Colonic mucosa (tissue), 4 donors: Measurements from ENCODE around the gene CA10. TPM values are rescaled to one million over a fixed set of nuclear protein-coding genes. Genes with fewer than 3 reads are reported as not detected.

ENCODE experiments used
- DNase-seq: peaks from one replicate; pipeline ENCODE4 v3.0.0-alpha.2; 2020
- H3K27ac ChIP-seq: fragments of 200-600 bp; one replicate; pipeline ENCODE4 v1.8.0; 2021
- H3K27me3 ChIP-seq: fragments of 200-600 bp; one replicate; pipeline ENCODE4 v1.8.0; 2021
- H3K36me3 ChIP-seq: fragments of 200-600 bp; one replicate; pipeline ENCODE4 v1.8.0; 2021
- H3K4me1 ChIP-seq: fragments of 200-600 bp; one replicate; pipeline ENCODE4 v1.8.0; 2021; ENCODE audit warnings: mild to moderate bottlenecking
- H3K4me3 ChIP-seq: fragments of 200-600 bp; one replicate; pipeline ENCODE4 v1.8.0; 2021
- H3K9ac ChIP-seq, 2 donors: one replicate each; pipeline ENCODE4 v1.7.0; 2013; ENCODE audit warnings: control low read depth in 2 of 2, low read depth in 2 of 2, low read length in 2 of 2
- H3K9me3 ChIP-seq: fragments of 200-600 bp; one replicate; pipeline ENCODE4 v1.8.0; 2021
- CTCF ChIP-seq: fragments of 200-600 bp; IDR thresholded peaks from one replicate; pipeline ENCODE4 v1.8.0; 2022; ENCODE audit warnings: antibody characterized with exemption, mild to moderate bottlenecking
- intact Hi-C: fragments of 100-400 bp; cut with DNase I; formaldehyde crosslinking; loops from one replicate; pipeline ENCODE4 v1.14.1; 2022
- total RNA-seq, 2 donors: library from RNA; stranded (reverse); fragmentation: NEBNext Ultra II Directional in 1 of 2; extraction: Animal tissue kit (Norgen Biotek cat#: 25700) in 1 of 2; gene quantifications; one replicate each; pipeline ENCODE4 v1.2.1, GENCODE V29; 2021
- donor health status: healthy.
- donor health status: DM: no; HTN: no; CAD: no.
- donor health status: DM: no; HTN: no; CAD: no.

CA10 gene
- total RNA-seq, 2 donors from 2014 or later, result 0.27 to 0.52 TPM

- H3K9ac ChIP-seq, result no peak overlapping the region
- intact Hi-C loops, result no loop called here
- no peaks in the 10 kb centered on the region for H3K4me1 ChIP-seq
- no peaks in the 10 kb centered on the region for H3K36me3 ChIP-seq
- DNase-seq, result no peak
- H3K4me3 ChIP-seq, result no peak overlapping the region
- H3K27ac ChIP-seq, result no peak overlapping the region
- H3K9me3 ChIP-seq, result no peaks in the 10 kb centered on the region
- TF ChIP-seq CTCF, result no peak
- no peaks in the 10 kb centered on the region for H3K27me3 ChIP-seq
These were observed 489.6 kb downstream of the CA10 start for GRCh38 chr17:51668963-51669246.

GRCh38 chr17:51668155-51668962 lies 490.2 kb downstream of the CA10 start:
- Histone ChIP-seq H3K4me1 (no peaks in the 10 kb centered on the region), H3K4me3 (no peak overlapping the region), H3K27ac (no peak overlapping the region), H3K9ac (no peak overlapping the region), H3K36me3 (no peaks in the 10 kb centered on the region), H3K9me3 (no peaks in the 10 kb centered on the region), H3K27me3 (no peaks in the 10 kb centered on the region)
- no peak for TF ChIP-seq CTCF
- DNase-seq, result no peak
- intact Hi-C loops, result no loop called here

- no peaks in the 10 kb centered on the region for H3K27me3 ChIP-seq
- no peak overlapping the region for H3K27ac ChIP-seq
- H3K36me3 ChIP-seq, result no peaks in the 10 kb centered on the region
- no peak overlapping the region for H3K4me3 ChIP-seq
- no peak for TF ChIP-seq CTCF
- no peaks in the 10 kb centered on the region for H3K9me3 ChIP-seq
- intact Hi-C loops, result no loop called here
- DNase-seq, result no peak
- H3K9ac ChIP-seq, result no peak overlapping the region
- no peaks in the 10 kb centered on the region for H3K4me1 ChIP-seq
These were observed 490.8 kb downstream of the CA10 start for GRCh38 chr17:51667706-51668083.

- H3K27ac ChIP-seq, result no peak overlapping the region
- DNase-seq, result no peak
- intact Hi-C loops, result no loop called here
These were observed 491.4 kb downstream of the CA10 start for GRCh38 chr17:51666971-51667705.

More at GRCh38 chr17:51666971-51667705, 491.4 kb downstream of the CA10 start:
- no peak overlapping the region for H3K9ac ChIP-seq
- H3K4me3 ChIP-seq, result no peak overlapping the region
- H3K9me3 ChIP-seq, result no peaks in the 10 kb centered on the region
- H3K27me3 ChIP-seq, result no peaks in the 10 kb centered on the region
- no peaks in the 10 kb centered on the region for H3K4me1 ChIP-seq
- H3K36me3 ChIP-seq, result no peaks in the 10 kb centered on the region
- TF ChIP-seq CTCF, result no peak
